ENCODE measurements around the gene KLK14. TPM values are rescaled to one million over a fixed set of nuclear protein-coding genes. Genes with fewer than 3 reads are reported as not detected.

The KLK14 gene
- total RNA-seq, 2 experiments from 2014 or later: 0.61 to 0.89 TPM

DNA sequence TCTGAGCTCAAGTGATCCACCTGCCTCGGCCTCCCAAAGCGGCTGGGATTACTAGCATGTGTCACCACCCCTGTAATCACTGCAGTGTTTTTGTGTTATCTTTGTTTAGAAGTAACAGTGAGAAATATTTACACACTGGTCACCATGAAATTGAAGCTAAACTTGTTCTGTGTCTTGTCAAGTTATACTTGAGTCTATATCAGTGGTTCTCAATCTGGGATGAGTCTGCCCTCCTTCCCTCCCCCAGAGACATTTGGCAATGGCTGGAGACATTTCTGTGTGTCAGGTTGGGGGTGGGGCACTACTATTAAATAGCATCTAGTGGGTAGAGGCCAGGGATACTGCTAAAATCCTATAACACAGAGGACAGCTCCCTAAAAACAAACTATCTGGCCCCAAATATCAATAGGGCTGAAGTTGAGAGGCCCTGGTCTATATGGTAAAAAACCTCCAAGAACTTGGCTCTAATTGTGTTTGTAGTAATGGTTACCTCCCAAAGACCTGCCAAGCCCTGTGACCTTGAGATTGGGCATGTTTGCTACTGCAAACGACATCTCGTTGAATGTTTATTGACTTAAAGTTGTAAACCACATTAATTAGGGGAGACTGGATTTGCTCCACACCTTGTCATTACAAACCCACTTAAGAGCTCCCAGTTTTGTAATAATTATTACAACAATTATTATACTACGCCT is 18.6 kb upstream of the KLK14 start:
- Mint-ChIP-seq H3K9me3 (ENCODE audit: low read depth) (no peaks in the 10 kb centered on the region), H3K27me3 (no peaks in the 10 kb centered on the region), H3K4me1 (peaks cover 26% of the 10 kb centered on the region), H3K27ac (no peak overlapping the region), H3K4me3 (no peak overlapping the region), H3K36me3 (peaks cover 22% of the 10 kb centered on the region)
- DNase-seq (no peak), ATAC-seq (no peak)
- CTCF ChIA-PET: interaction anchor here (0.7 to 1.7 kb wide), 3 partner anchors 58 to 179 kb away, joined by 3 to 6 read pairs (median 3); no protein-coding TSS in a partner anchor

DNA sequence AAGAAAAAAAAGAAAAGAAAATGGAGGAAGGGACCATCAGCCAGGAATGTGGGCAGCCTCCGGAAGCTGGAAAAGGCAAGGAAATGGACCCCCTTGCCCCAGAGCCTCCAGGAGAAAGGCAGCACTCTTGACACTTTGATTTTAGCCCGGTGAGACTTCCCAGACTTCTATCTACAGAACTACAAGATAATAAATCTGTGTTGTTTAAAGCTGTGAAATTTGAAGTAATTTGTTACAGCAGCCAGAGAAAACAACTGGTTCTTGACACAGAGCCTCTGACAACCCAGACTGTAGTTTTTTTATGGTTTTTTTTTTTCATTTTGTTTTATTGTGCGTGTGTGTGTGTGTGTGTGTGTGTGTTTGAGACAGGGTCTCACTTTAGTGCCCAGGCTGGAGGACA is 17.9 kb upstream of the KLK14 start:
- CTCF ChIA-PET: interaction anchor here (1.3 to 1.7 kb wide), 2 partner anchors 58 to 179 kb away, joined by 3 to 6 read pairs; no protein-coding TSS in a partner anchor
- no peaks in the 10 kb centered on the region for H3K9me3 Mint-ChIP-seq (ENCODE audit: low read depth)
- ATAC-seq (no peak), DNase-seq (no peak)
- no peaks in the 10 kb centered on the region for H3K27me3 Mint-ChIP-seq
- H3K4me1 Mint-ChIP-seq: peaks cover 22% of the 10 kb centered on the region
- H3K4me3 Mint-ChIP-seq: no peak overlapping the region
- no peak overlapping the region for H3K27ac Mint-ChIP-seq
- peaks cover 22% of the 10 kb centered on the region for H3K36me3 Mint-ChIP-seq

DNA sequence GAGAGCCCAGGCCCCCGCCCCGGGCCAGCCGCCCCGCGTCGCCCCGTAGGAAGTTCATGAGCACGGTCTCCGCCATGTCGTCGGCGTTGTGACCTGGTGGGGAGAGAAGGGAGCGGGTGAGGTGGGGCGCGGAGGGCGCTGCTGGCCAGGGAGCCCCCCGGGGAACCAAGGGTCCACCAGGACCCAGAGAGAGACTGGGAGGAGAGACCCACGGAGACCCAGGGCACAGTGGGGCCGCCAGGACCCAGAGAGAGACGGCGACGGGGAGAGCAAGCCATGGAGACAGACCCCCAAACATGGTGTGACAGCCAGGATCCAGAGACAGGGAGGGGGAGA is 16.3 kb upstream of the KLK14 start:
- DNase-seq: no peak
- Mint-ChIP-seq H3K9me3 (ENCODE audit: low read depth) (no peaks in the 10 kb centered on the region), H3K36me3 (peaks cover 20% of the 10 kb centered on the region), H3K27me3 (no peaks in the 10 kb centered on the region), H3K4me1 (peaks cover 22% of the 10 kb centered on the region), H3K4me3 (no peak overlapping the region), H3K27ac (peak overlapping the region; percentile 46)
- CTCF ChIA-PET: no interaction called here
- no peak for ATAC-seq

GRCh38 chr19:51098365-51099046 is 15.8 kb upstream of the KLK14 start:
- H3K27me3 Mint-ChIP-seq: no peaks in the 10 kb centered on the region
- ATAC-seq: peak; percentile 71
- H3K4me1 Mint-ChIP-seq: peaks cover 21% of the 10 kb centered on the region
- CTCF ChIA-PET: no interaction called here
- H3K4me3 Mint-ChIP-seq: no peak overlapping the region
- DNase-seq: peak; percentile 50
- peaks cover 16% of the 10 kb centered on the region for H3K36me3 Mint-ChIP-seq
- H3K27ac Mint-ChIP-seq: no peak overlapping the region
- H3K9me3 Mint-ChIP-seq (ENCODE audit: low read depth): no peaks in the 10 kb centered on the region

DNA sequence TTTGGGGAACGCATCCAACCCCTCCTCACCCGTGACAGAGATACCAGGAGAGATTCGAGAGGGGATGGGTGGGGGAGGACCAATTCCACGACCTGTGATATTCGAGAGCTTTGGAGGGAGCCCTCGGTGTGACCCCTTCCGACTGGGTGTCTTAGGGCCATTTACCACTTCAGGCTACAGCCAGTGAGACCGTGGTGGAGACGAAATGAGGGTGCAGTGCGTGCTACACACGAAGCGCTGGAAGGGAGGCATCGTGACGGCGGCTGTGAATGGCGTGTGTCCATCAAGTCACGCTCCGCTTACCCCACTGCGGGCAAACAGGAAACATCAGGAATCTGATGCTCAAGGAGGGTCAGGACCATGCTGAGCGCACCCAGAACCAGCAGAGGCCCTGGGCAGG is 15.1 kb upstream of the KLK14 start:
- H3K27me3 Mint-ChIP-seq: no peaks in the 10 kb centered on the region
- peaks cover 12% of the 10 kb centered on the region for H3K36me3 Mint-ChIP-seq
- ATAC-seq (no peak), DNase-seq (no peak)
- CTCF ChIA-PET: interaction anchor here (1.8 to 4.2 kb wide), 2 partner anchors 80 to 176 kb away, joined by 6 to 19 read pairs; partner anchors contain the start of gene KLK10
- no peak overlapping the region for H3K4me3 Mint-ChIP-seq
- H3K27ac Mint-ChIP-seq: no peak overlapping the region
- H3K9me3 Mint-ChIP-seq (ENCODE audit: low read depth): no peaks in the 10 kb centered on the region
- peaks cover 19% of the 10 kb centered on the region for H3K4me1 Mint-ChIP-seq

DNA sequence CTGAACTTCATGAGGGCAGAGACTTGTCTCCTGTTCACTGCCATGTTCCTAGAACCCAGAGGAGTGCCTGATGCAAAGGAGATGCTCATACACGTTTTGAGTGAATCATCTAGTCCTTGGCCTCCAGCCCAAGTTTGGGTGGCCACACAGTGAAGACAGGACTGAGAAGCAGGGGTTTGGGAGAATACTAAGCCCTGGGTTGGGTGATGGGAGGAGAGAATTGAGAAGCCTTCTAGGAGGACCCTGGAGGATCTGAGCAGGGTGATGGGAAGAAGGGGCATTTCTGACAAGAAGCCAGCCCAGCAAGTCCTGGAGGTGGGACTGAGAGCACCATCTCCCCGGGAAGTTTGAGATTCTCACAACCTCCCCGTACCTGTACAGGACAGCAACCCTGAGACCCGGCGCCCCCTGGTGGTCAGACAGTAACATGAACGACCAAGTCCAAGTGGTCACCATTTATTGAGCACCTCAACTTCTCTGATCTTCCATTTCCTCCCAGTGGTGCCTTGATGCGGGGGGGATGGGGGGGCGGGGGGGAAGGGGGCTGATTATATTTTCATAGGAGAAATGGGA is 14.6 kb upstream of the KLK14 start:
- Mint-ChIP-seq H3K9me3 (ENCODE audit: low read depth) (no peaks in the 10 kb centered on the region), H3K4me3 (no peak overlapping the region)

GRCh38 chr19:51096473-51097165 is 13.9 kb upstream of the KLK14 start:
- peaks cover 6% of the 10 kb centered on the region for H3K36me3 Mint-ChIP-seq
- H3K4me1 Mint-ChIP-seq: peaks cover 15% of the 10 kb centered on the region
- no peak for DNase-seq
- no peaks in the 10 kb centered on the region for H3K9me3 Mint-ChIP-seq (ENCODE audit: low read depth)
- no peaks in the 10 kb centered on the region for H3K27me3 Mint-ChIP-seq
- H3K27ac Mint-ChIP-seq: peak overlapping the region; percentile 33
- no peak overlapping the region for H3K4me3 Mint-ChIP-seq
- CTCF ChIA-PET: interaction anchor here (1.0 to 4.2 kb wide), 5 partner anchors 17 to 175 kb away, joined by 4 to 19 read pairs (median 6); partner anchors contain the start of gene KLK10
- no peak for ATAC-seq

More for the DNA sequence above, 14.6 kb upstream of the KLK14 start:
- Mint-ChIP-seq H3K27me3 (no peaks in the 10 kb centered on the region), H3K36me3 (peaks cover 7% of the 10 kb centered on the region), H3K4me1 (peaks cover 15% of the 10 kb centered on the region), H3K27ac (peak overlapping the region; percentile 10)
- DNase-seq (peak; percentile 78), ATAC-seq (peak; percentile 72)
- CTCF ChIA-PET: interaction anchor here (1.2 to 4.2 kb wide), 4 partner anchors 76 to 175 kb away, joined by 4 to 19 read pairs (median 10); partner anchors contain the start of gene KLK10

DNA sequence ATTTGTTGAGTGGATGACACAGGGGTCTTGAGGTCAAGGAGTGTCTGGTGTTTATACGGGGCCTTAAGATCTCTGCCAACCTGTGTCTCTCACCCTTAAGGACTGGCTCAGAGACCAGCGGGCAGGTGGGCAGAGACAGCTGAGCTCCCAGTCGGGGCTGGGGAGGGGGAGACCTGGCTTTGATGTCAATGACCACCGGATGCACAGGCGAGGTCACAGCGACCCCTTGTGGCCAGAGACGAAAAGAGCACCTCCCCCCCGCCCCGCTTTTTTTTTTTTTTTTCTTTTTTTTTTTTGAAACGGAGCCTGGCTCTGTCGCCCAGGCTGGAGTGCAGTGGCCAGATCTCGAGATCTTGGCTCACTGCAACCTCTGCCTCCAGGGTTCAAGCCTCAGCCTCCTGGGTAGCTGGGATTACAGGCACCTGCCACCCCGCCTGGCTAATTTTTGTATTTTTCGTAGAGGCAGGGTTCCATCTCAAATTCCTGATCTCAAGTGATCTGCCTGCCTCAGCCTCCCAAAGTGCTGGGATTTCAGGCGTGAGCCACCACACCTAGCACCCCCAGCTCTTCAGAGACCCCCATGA is 12.1 kb upstream of the KLK14 start:
- ATAC-seq (no peak), DNase-seq (no peak)
- Mint-ChIP-seq H3K9me3 (ENCODE audit: low read depth) (no peaks in the 10 kb centered on the region), H3K27ac (no peak overlapping the region), H3K4me1 (peaks cover 14% of the 10 kb centered on the region), H3K36me3 (peaks cover 6% of the 10 kb centered on the region), H3K4me3 (no peak overlapping the region), H3K27me3 (no peaks in the 10 kb centered on the region)
- CTCF ChIA-PET: interaction anchor here (0.6 to 4.2 kb wide), 10 partner anchors 10 to 538 kb away, joined by 3 to 19 read pairs (median 3); partner anchors contain the start of gene KLK10

DNA sequence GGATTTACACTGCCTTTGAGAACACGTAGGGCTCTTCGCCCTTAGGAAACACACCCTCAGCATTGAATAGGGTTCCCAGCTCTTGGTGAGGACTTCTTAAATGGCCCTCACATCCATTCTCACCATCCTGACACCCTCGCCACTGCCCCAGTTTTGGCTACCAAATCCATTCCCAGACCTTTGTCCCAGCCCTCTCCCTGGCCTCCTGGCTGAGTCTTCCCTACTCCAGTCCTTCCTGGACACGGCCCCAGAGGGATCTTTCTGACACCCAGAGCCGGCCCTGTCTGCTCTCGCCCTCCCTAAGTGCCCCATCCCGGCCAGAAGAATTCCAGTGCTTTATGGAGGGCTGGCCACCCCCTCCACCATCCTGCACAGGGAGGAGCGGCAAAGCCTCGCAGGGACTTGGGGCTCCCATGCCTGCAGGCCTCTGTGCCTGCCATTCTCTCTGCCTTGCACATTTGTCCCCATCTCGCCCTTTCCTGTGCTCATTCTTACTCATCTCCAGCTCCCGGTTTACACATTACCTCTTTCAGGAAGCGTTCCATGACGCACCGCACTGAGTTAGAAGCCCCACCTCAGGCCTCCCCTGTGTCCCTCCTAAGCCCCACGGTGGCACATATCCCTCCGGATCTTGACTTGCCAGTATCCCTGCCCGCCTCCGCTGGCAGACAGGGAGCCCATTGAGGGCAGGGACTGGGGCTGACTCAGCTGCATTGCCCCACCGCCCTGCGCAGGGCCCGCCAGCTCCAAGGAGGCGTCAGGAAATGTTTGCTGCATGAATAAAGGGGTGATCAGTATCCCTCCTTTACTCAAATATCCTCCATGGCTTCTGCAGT is 11.0 kb upstream of the KLK14 start:
- Mint-ChIP-seq H3K9me3 (ENCODE audit: low read depth) (no peaks in the 10 kb centered on the region), H3K27ac (no peak overlapping the region), H3K4me3 (no peak overlapping the region), H3K36me3 (peaks cover 6% of the 10 kb centered on the region), H3K27me3 (no peaks in the 10 kb centered on the region), H3K4me1 (peaks cover 11% of the 10 kb centered on the region)
- DNase-seq (no peak), ATAC-seq (no peak)
- CTCF ChIA-PET: interaction anchor here (1.1 to 4.2 kb wide), 3 partner anchors 11 to 172 kb away, joined by 3 to 19 read pairs (median 4); partner anchors contain the start of gene KLK10

- H3K4me3 Mint-ChIP-seq: no peak overlapping the region
- peaks cover 4% of the 10 kb centered on the region for H3K36me3 Mint-ChIP-seq
- DNase-seq: no peak
- H3K4me1 Mint-ChIP-seq: peaks cover 11% of the 10 kb centered on the region
- H3K27me3 Mint-ChIP-seq: no peaks in the 10 kb centered on the region
- H3K27ac Mint-ChIP-seq: no peak overlapping the region
- no peak for ATAC-seq
- H3K9me3 Mint-ChIP-seq (ENCODE audit: low read depth): no peaks in the 10 kb centered on the region
- CTCF ChIA-PET: no interaction called here
Observed at GRCh38 chr19:51093101-51093500, 10.4 kb upstream of the KLK14 start.

DNA sequence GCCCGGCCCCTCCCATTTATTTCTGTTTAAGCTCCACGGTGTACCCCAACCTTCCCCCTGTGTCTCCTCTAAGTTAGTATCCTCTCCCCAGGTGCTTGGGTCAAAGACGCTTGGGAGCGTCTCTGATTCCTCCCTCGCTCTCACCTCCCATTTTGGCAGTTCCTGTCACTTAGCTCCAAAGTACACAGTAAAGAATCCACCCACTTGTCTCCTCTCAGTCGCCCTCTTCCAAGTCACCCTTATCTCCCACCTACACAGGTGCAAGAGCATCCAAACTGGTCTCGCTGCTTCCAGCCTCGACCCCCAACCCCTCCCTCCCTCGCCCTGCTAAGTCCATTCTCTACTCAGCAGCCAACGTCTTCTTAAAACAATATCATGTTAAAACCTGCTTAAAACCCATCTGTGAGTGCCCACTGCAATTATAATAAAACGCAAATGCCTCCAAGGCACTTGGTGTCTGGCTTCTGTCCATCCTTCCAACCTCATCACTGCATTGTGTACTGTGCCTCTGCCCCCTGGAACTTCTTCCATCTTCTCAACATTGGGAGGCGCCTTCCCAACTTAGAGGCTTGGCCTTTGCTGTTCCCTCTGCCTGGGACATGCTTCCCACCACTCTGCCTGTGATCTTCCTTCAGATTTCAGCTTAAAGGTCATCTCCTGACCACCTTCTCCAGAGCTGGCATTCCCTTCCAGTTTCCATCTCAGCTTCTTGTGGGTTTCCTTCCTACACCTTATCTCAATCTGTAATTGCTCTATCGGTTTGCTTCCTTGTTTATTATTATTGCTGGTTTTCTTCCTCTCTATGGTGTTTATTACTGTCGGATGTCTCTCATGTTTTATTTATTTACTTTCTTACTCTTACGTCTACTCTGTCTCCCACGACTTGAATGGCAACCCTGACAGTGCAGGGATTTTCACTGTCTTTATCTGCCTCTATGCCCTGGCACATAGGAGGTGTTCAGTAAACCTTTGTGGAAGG is 9.5 kb upstream of the KLK14 start:
- H3K27ac Mint-ChIP-seq: no peak overlapping the region
- ATAC-seq: no peak
- H3K36me3 Mint-ChIP-seq: no peaks in the 10 kb centered on the region
- DNase-seq: no peak
- no peaks in the 10 kb centered on the region for H3K9me3 Mint-ChIP-seq (ENCODE audit: low read depth)
- peaks cover 7% of the 10 kb centered on the region for H3K4me1 Mint-ChIP-seq
- H3K4me3 Mint-ChIP-seq: no peak overlapping the region
- H3K27me3 Mint-ChIP-seq: no peaks in the 10 kb centered on the region
- CTCF ChIA-PET: no interaction called here
